HepG2 (cell line): ENCODE results near the gene RAD9A. TPM values are rescaled to one million over a fixed set of nuclear protein-coding genes. Genes with fewer than 3 reads are reported as not detected.

Source experiments
- DR1 ChIP-seq: sonication (generic); formaldehyde crosslinking; IDR thresholded peaks from 2 replicates; pipeline ENCODE4 v1.8.0; 2021; ENCODE audit warnings: mild to moderate bottlenecking, missing genetic modification reagents, inconsistent platforms
- GABPA ChIP-seq, 2 experiments: IDR thresholded peaks; 2 replicates each; pipeline ENCODE4 v1.6.1; 2011 to 2016; ENCODE audit warnings: low read depth in 2 of 2, low read length in 1 of 2, missing biosample characterization in 1 of 2, missing genetic modification characterization in 1 of 2
- NCOA1 ChIP-seq: sonication (generic); formaldehyde crosslinking; IDR thresholded peaks from 2 replicates; pipeline ENCODE4 v1.9.0; 2021; ENCODE audit warnings: missing genetic modification reagents
- RARG ChIP-seq: sonication (generic); formaldehyde crosslinking; IDR thresholded peaks from 2 replicates; pipeline ENCODE4 v1.4.0; 2020; ENCODE audit warnings: low read depth, mild to moderate bottlenecking, missing genetic modification reagents
- SRSF9 ChIP-seq: fragments of 200-400 bp; formaldehyde crosslinking; IDR thresholded peaks from 2 replicates; pipeline ENCODE4 v1.6.1; 2018; ENCODE audit warnings: borderline replicate concordance, mild to moderate bottlenecking, low read depth, low read length; ENCODE audit not compliant: insufficient read depth, poor library complexity, severe bottlenecking
- YY1 ChIP-seq: IDR thresholded peaks from 2 replicates; pipeline ENCODE4 v1.6.1; 2011; ENCODE audit warnings: low read length, low read depth, moderate library complexity, mild to moderate bottlenecking; ENCODE audit not compliant: insufficient read depth, insufficient replicate concordance
- ZBTB8A ChIP-seq: sonication (generic); formaldehyde crosslinking; IDR thresholded peaks from 2 replicates; pipeline ENCODE4 v1.4.0; 2020; ENCODE audit warnings: mild to moderate bottlenecking, low read depth, missing genetic modification reagents, borderline replicate concordance
- ZFP41 ChIP-seq: sonication (generic); formaldehyde crosslinking; IDR thresholded peaks from 2 replicates; pipeline ENCODE4 v1.4.0; 2020; ENCODE audit warnings: mild to moderate bottlenecking, missing genetic modification reagents, borderline replicate concordance
- polyA plus RNA-seq, 8 experiments: library from polyadenylated mRNA; depleted of rRNA in 3 of 8; stranded (reverse) in 7 of 8; unstranded in 1 of 8; fragments of >200 nt; fragmentation: Illumina TruSeq in 4 of 8; extraction: Trizol in 4 of 8; gene quantifications; 2 replicates each; pipeline versions ENCODE4 v1.2.1 to v1.2.3, GENCODE V29; 2011 to 2016; ENCODE audit warnings: low read depth in 4 of 8, missing spikeins in 1 of 8, mixed read lengths in 1 of 8; ENCODE audit not compliant: insufficient read depth in 1 of 8
- total RNA-seq, 5 experiments: library from RNA; depleted of rRNA; stranded (reverse); fragments of >200 nt; fragmentation: Illumina TruSeq; extraction: Trizol; gene quantifications; 2 replicates each; pipeline ENCODE4 v1.2.3, GENCODE V29; 2016; ENCODE audit warnings: low read depth in 1 of 5
- TF ChIP-seq, protein P1 (sequence below): sonication (generic); formaldehyde crosslinking; IDR thresholded peaks from 2 replicates; pipeline ENCODE4 v1.5.0; 2020; ENCODE audit warnings: mild to moderate bottlenecking, missing genetic modification reagents, borderline replicate concordance
- TF ChIP-seq, protein P2 (sequence below): sonication (generic); formaldehyde crosslinking; IDR thresholded peaks from 2 replicates; pipeline ENCODE4 v1.4.0; 2020; ENCODE audit warnings: missing genetic modification reagents
- TF ChIP-seq, protein P3 (sequence below): IDR thresholded peaks from 2 replicates; pipeline ENCODE4 v1.6.1; 2012; ENCODE audit warnings: inconsistent platforms
- TF ChIP-seq, protein P4 (sequence below): sonication (generic); formaldehyde crosslinking; IDR thresholded peaks from 2 replicates; pipeline ENCODE4 v1.4.0; 2020; ENCODE audit warnings: missing genetic modification reagents, mild to moderate bottlenecking, borderline replicate concordance
- TF ChIP-seq, protein P5 (sequence below): sonication (generic); formaldehyde crosslinking; IDR thresholded peaks from 2 replicates; pipeline ENCODE4 v1.4.0; 2020; ENCODE audit warnings: missing genetic modification reagents
- TF ChIP-seq, protein P6 (sequence below): sonication (generic); formaldehyde crosslinking; IDR thresholded peaks from 2 replicates; pipeline ENCODE4 v1.8.0; 2023; ENCODE audit warnings: mild to moderate bottlenecking, missing genetic modification reagents

Gene RAD9A
- total and polyA plus RNA-seq, 2 of the 13 experiments (the other 11 are each of a cell fraction or from before 2014, with no cell fraction given) = 10.1 to 15.7 TPM

DNA sequence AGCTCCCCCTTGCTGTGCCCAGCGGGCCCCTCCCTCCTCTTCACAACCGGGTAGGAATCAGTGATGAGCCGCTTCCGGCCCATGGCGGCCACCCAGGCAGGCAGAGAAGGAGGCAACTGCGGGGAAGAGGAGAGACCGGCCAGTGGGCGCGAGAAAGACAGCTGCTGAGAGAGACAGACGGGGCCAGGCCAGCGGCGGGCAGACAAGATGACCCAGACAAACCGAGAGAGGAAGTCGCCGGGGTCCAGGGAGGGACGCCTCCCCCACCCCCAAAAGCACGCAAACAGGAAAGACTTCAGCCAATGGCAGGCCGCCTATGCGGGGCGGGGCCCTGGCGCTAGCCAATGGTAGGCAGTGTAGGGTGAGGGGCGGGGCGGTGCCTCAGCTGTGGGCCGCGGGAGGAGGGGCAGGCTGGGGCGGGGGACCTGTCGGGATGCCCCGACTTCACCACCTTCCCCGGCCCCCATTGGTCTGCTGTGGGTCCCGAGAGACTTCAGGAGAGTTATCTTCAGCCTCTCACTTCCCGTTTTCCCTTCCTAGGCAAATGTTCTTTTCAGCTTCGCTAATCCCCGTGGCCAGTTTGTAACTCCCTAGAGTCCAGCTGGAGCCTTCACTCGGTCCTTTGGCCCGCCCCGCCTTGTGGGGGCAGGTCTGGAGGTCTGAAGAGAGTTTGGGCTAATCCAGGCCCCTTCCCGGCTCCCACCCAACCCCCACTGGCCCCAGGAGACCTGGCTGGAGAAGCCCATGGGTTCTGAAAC lies 38.3 kb upstream of the RAD9A start, which contains the start of gene POLD4 (continued):
- TF ChIP-seq, protein P1, sequence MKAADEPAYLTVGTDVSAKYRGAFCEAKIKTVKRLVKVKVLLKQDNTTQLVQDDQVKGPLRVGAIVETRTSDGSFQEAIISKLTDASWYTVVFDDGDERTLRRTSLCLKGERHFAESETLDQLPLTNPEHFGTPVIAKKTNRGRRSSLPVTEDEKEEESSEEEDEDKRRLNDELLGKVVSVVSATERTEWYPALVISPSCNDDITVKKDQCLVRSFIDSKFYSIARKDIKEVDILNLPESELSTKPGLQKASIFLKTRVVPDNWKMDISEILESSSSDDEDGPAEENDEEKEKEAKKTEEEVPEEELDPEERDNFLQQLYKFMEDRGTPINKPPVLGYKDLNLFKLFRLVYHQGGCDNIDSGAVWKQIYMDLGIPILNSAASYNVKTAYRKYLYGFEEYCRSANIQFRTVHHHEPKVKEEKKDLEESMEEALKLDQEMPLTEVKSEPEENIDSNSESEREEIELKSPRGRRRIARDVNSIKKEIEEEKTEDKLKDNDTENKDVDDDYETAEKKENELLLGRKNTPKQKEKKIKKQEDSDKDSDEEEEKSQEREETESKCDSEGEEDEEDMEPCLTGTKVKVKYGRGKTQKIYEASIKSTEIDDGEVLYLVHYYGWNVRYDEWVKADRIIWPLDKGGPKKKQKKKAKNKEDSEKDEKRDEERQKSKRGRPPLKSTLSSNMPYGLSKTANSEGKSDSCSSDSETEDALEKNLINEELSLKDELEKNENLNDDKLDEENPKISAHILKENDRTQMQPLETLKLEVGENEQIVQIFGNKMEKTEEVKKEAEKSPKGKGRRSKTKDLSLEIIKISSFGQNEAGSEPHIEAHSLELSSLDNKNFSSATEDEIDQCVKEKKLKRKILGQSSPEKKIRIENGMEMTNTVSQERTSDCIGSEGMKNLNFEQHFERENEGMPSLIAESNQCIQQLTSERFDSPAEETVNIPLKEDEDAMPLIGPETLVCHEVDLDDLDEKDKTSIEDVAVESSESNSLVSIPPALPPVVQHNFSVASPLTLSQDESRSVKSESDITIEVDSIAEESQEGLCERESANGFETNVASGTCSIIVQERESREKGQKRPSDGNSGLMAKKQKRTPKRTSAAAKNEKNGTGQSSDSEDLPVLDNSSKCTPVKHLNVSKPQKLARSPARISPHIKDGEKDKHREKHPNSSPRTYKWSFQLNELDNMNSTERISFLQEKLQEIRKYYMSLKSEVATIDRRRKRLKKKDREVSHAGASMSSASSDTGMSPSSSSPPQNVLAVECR = peak; percentile 83
- TF ChIP-seq, protein P2, sequence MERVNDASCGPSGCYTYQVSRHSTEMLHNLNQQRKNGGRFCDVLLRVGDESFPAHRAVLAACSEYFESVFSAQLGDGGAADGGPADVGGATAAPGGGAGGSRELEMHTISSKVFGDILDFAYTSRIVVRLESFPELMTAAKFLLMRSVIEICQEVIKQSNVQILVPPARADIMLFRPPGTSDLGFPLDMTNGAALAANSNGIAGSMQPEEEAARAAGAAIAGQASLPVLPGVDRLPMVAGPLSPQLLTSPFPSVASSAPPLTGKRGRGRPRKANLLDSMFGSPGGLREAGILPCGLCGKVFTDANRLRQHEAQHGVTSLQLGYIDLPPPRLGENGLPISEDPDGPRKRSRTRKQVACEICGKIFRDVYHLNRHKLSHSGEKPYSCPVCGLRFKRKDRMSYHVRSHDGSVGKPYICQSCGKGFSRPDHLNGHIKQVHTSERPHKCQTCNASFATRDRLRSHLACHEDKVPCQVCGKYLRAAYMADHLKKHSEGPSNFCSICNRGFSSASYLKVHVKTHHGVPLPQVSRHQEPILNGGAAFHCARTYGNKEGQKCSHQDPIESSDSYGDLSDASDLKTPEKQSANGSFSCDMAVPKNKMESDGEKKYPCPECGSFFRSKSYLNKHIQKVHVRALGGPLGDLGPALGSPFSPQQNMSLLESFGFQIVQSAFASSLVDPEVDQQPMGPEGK (CRISPR knock-in tag) = peak; percentile 88
- TF ChIP-seq, protein P3, sequence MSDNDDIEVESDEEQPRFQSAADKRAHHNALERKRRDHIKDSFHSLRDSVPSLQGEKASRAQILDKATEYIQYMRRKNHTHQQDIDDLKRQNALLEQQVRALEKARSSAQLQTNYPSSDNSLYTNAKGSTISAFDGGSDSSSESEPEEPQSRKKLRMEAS = no peak
- TF ChIP-seq NCOA1 = no peak
- peak; percentile 62 for TF ChIP-seq DR1 (CRISPR knock-in tag)
- TF ChIP-seq YY1 = no peak
- TF ChIP-seq, protein P4, sequence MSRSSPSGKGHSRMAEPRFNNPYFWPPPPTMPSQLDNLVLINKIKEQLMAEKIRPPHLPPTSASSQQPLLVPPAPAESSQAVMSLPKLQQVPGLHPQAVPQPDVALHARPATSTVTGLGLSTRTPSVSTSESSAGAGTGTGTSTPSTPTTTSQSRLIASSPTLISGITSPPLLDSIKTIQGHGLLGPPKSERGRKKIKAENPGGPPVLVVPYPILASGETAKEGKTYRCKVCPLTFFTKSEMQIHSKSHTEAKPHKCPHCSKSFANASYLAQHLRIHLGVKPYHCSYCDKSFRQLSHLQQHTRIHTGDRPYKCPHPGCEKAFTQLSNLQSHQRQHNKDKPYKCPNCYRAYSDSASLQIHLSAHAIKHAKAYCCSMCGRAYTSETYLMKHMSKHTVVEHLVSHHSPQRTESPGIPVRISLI (CRISPR knock-in tag) = no peak
- TF ChIP-seq, protein P5, sequence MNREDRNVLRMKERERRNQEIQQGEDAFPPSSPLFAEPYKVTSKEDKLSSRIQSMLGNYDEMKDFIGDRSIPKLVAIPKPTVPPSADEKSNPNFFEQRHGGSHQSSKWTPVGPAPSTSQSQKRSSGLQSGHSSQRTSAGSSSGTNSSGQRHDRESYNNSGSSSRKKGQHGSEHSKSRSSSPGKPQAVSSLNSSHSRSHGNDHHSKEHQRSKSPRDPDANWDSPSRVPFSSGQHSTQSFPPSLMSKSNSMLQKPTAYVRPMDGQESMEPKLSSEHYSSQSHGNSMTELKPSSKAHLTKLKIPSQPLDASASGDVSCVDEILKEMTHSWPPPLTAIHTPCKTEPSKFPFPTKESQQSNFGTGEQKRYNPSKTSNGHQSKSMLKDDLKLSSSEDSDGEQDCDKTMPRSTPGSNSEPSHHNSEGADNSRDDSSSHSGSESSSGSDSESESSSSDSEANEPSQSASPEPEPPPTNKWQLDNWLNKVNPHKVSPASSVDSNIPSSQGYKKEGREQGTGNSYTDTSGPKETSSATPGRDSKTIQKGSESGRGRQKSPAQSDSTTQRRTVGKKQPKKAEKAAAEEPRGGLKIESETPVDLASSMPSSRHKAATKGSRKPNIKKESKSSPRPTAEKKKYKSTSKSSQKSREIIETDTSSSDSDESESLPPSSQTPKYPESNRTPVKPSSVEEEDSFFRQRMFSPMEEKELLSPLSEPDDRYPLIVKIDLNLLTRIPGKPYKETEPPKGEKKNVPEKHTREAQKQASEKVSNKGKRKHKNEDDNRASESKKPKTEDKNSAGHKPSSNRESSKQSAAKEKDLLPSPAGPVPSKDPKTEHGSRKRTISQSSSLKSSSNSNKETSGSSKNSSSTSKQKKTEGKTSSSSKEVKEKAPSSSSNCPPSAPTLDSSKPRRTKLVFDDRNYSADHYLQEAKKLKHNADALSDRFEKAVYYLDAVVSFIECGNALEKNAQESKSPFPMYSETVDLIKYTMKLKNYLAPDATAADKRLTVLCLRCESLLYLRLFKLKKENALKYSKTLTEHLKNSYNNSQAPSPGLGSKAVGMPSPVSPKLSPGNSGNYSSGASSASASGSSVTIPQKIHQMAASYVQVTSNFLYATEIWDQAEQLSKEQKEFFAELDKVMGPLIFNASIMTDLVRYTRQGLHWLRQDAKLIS (CRISPR knock-in tag) = no peak
- TF ChIP-seq ZFP41 (CRISPR knock-in tag) = no peak
- peak; percentile 37 for TF ChIP-seq GABPA (IDR thresholded peaks at IDR 0.05; ENCODE audit: low read depth, low read length)
- TF ChIP-seq GABPA (CRISPR knock-in tag; IDR thresholded peaks at IDR 0.05; ENCODE audit: low read depth) = peak; percentile 80
- no peak for TF ChIP-seq RARG (CRISPR knock-in tag)
- TF ChIP-seq, protein P6, sequence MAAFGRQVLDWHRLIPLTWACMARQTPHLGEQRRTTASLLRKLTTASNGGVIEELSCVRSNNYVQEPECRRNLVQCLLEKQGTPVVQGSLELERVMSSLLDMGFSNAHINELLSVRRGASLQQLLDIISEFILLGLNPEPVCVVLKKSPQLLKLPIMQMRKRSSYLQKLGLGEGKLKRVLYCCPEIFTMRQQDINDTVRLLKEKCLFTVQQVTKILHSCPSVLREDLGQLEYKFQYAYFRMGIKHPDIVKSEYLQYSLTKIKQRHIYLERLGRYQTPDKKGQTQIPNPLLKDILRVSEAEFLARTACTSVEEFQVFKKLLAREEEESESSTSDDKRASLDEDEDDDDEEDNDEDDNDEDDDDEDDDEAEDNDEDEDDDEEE (CRISPR knock-in tag) = no peak
- no peak for TF ChIP-seq SRSF9
- no peak for TF ChIP-seq ZBTB8A (CRISPR knock-in tag)
